C1 segment of cervical spinal cord (tissue), 14 donors: Measurements from ENCODE around the gene PHF20.
A peak's percentile ranks its signal among the peaks of the same experiment; 100 is the strongest.
"Not testable (repeated sequence)": the region's sequence is repeated elsewhere in the genome, so short reads cannot be mapped to it uniquely, and the experiment has no call there.

Source experiments
- DNase-seq, 14 donors: peaks; one replicate each; lab custom pipeline; 2025; lab: John Stamatoyannopoulos, UW

The PHF20 gene

DNA sequence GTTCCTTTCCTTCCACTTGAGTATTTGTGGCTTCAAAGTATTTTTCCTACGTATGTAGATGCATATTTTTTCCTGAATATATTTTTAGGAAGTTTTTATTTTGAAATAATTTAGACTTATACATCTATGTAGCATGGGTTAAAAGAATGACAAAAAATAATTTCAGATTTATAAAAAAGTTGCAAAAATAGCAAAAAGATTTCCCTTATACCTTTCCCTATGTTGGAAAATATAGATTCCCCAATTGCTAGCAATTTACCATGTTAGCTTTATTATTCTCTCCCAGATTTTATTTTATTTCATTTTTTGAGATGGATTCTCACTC is 112.7 kb downstream of the PHF20 start:
- DNase-seq: no peak

DNA sequence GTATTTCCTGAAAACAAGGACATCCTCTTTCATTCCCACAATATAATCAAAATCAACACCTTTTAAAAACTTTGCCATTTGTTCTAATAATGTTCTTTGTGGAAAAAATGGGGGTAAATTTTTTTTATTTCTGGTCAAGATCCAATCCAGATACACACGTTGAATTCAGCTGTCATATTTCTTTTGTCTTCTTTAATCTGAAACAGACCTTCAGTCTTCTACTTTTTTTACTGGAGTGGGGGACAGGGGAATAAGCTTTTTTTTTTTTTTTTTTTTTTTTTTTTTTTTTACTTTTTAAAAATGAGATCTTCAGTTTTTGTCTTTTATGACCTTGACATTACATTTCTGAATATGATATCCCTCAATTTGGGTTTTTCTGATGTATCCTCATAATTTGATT is 113.4 kb downstream of the PHF20 start:
- DNase-seq: no peak

DNA sequence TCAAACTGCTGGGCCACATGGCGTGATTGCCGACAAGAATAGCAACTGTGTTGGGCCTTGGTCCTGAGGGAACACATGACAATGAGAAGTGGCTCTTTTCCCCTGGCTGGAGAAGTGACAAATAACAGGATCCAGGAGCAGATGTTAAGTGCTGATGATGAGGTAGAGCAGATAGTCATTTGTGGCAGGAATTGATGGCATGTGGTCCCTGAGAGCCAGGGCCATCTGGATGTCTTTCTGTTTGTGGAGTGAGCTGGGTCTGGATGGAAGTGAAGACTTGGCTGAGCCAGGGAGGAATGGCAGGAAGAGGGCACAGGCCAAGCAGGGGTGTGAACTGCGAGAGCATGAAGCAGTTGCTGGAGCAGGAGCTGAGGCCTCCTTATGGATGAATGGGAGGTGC is 114.7 kb downstream of the PHF20 start:
- peak in 1 of 14 donors; percentile 49 for DNase-seq

DNA sequence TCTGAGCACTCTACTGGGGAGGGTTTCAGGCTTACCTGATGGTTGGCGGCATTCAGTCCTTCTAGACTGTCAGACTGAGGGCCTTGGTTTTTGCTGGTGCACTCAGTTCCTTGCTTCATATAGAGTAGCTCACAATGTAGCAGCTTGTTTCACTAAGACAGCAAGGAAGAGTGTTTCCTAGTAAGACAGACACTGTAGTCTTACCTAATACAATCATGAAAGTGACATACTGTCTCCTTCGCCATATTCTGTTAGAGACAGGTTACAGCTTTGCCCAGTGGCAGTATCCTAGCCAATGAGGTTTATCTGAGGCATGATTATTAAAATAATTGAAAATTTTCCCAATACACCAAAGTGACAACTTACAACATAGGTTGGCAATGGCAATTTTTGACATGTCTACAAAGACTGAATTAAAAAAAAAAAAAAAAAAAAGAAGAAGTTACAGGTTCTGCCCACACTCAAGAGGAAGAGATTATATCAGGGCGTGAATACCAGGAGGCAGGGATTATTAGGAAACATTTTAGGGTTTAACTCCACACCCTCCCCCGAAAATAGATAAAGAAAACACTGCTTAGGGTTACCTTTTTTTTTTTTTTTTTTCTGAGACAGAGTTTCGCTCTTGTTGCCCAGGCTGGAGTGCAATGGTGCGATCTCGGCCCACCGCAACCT is 115.7 kb downstream of the PHF20 start:
- DNase-seq: no peak

DNA sequence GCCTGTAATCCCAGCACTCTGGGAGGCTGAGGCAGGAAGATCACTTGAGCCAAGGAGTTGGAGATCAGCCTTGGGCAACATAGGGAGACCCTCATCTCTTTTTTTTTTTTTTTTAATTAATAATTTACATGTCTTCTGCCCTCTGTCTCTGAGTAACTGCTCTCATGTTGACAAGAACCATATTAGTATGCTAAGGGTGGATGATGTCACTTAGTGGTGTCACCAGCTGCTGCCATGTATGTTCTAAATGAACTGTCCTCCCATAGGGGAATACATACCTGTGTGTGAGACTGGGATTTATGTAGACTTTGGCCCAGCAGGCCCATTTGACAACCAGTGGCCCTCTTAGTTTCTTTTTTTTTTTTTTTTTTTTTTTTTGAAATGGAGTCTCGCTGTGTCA is 116.8 kb downstream of the PHF20 start:
- no peak for DNase-seq

DNA sequence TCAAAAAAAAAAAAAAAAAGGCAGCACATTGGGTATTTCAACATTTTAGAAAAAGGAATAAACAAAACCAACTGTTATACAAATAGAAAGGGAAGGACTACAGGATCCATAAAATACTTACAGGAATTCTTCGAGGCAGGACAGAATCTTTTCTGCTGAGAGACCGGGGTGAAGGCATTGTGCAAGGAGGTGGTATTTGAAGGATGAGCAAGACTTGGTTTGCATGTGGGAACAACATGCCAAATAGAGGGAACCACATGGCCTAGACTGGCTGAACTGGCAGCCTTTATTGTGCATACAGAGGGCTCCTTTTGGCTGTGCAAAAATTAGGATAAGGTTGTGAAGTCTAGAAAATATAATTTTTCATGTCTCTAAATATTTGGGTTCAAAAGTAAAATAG is 119.6 kb downstream of the PHF20 start:
- no peak for DNase-seq

DNA sequence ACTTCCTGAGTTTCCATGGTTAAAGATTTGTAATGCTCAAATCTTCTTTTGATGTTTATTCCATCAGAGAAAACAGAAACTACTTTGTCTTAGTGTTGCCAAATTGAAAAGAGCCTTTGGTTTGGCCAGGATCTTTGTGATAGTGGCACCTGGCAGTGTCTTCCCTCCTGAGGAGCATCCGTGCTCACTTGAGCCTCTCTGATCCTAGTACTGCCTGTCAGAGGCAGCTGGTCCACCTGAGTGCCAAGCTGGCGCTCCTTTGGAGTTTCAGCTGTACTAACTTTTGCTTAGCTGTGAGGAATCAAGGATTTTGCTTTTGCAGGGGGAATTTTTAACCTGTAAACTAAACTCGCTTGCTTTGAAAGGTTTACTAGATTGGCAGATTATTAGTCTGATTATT is 121.1 kb downstream of the PHF20 start:
- DNase-seq: no peak

DNA sequence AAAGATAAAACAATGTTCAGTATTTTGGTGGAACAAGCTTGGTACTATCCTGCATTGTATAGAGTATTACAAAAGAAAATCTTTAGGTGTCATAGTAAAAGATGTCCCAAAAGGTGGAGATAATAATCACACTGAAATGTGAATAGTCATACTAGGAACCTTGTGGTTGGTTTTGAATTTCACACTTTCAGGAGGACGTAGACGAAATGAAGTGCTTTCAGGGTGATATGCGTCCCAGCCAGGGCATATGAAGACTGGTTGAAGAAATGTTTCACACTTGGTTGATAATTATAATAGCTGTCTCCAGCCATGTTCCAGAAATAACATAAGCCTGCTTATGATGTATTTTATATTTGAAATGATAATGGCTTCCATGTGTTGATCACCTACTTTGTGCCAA is 122.1 kb downstream of the PHF20 start:
- DNase-seq: no peak

DNA sequence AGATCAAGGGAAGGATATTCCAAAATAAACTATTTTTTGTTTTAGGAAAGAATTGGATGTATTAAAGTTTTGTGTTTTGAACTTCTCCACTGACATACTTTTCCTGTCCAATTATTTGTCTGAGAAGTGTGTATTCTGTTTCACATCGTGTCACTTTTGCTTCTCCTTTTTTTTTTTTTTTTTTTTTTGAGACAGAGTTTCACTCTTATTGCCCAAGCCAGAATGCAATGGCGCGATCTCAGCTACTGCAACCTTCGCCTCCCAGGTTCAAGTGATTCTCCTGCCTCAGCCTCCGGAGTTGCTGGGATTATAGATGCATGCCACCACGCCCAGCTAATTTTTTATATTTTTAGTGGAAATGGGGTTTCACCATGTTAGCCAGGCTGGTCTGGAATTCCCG is 123.7 kb downstream of the PHF20 start:
- DNase-seq: not testable (repeated sequence)

DNA sequence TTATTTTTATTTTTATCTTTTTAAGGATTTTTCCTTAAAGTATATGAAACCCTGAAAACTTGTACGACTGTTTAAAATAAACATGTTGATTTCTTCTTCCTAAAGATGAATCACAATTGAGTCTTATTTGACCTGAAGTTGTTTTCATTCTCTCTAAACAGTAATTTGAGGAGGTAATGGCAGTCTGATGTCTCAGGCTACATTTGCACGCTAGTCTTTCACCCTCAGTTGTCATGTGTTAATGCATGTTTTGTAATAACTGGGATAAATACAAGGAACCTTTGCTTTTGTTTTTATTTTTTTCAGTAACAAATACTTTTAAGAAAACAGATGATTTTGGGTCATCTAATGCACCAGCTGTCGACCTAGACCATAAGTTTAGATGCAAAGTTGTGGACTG is 127.2 kb downstream of the PHF20 start:
- DNase-seq: no peak

DNA sequence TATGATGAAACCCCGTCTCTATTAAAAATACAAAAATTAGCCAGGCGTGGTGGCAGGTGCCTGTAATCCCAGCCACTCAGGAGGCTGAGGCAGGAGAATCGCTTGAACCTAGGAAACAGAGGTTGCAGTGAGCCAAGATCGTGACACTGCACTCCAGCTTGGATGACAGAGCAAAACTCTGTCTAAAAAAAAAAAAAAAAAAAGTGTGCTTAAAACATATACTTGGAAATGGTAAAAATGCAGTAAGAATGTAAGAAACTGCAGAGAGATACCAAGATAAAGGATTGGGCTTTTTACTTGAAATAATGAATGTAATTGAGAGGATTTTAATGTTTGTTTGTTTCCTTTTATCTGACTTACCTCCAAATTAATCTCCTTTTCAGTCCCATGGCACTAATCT is 129.4 kb downstream of the PHF20 start:
- not testable (repeated sequence) for DNase-seq

DNA sequence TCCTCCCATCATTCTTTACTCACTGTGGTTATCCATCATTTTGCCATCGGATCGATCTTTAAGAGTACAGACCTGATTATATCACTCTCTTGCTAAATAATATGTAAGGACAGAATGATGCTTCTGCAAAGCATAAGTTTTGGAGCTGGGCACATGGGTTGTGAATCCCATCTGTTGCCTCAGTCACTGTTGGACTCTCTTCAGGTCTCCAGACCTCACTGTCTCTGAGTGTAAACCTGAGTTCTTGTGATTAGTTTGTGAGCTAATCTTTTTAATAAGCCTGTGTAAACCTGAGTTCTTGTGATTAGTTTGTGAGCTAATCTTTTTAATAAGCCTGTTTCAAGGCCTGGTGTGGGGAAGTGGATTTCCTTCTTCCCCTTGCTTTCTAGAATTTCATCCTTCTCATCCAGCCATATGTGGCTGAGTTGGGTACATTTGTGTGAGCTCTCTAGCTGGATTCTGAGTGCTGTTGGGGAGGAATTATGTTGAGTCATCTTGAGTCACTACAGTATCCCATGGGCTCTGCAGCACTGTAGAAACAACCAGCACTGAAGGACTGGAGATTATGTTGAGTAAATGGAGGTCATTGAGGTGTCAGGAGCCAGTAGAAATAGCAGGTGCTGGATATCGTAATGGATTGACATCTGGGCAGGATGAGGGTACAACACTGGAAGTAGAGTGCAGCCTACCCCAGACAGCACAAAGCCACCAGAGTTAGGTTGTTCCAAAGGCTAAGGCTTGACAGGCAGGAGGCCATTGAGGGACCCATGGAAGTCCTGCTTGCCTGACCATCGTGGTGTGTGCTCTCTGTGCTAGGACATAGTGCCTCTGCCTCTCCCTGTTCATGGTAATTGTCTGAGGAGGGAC is 130.1 kb downstream of the PHF20 start:
- DNase-seq: no peak

DNA sequence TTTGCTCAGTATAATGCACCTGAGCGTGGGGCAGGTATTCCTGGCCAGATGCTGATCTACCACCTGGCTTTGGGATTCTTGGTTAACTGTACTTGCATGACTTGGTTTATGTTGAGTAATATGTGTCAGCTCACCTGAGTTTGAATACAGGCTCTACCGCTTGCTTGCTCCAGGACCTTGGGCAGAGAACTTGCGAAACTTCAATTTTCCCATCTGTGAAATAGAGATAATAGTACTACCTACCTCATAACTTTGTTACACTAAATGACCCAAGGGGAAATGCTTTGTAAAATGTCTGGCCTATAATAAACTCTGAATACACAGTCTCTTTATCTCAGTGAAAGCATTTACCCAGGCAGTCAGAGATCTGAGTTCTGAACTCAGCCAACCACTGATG is 130.7 kb downstream of the PHF20 start:
- DNase-seq: no peak

DNA sequence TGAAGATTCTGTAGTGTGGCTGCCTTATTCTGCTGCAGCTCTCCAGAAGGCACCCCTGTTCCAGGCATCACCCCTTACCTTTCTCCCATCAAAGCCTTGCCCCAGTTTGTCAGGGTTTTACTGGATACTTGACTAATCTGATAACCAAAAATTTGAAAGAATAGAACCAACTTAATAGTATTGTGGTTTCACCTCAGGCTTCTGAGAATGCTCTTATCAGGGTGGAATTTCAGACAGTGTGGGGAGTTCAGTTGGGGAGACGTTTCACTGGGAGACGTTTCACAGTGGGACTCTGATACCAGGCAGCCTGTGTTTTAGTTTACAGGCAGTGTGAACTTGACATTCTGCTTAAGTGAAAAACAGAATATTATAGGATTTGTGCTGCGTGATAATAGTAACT is 132.0 kb downstream of the PHF20 start:
- DNase-seq: no peak

DNA sequence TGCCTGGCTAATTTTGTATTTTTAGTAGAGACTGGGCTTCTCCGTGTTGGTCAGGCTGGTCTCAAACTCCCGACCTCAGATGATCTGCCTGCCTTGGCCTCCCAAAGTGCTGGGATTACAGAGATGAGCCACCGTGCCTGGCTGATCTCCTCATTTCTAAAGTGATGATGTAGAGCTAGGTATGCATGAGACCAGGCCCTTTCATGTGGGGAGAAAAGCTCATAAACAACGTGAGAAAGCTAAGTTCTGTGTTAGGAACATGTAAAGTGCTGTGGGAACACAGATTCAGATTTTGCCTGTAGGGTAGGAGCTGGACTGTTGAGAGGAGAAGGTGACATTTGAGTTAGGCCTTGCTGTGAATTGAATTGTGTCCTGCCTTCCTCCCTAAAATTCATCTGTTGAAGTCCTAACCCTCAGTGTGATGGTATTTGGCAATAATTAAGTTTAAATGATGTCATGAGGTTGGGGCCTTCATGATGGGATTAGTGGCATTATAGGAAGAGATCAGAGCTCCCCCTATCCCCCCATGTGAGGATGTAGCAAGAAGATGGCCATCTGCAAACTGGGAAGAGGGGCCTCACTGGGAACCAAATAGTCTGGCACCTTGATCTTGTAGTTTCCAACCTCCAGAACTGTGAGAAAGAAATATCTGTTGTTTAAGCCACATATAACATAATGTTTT is 133.3 kb downstream of the PHF20 start:
- no peak for DNase-seq

DNA sequence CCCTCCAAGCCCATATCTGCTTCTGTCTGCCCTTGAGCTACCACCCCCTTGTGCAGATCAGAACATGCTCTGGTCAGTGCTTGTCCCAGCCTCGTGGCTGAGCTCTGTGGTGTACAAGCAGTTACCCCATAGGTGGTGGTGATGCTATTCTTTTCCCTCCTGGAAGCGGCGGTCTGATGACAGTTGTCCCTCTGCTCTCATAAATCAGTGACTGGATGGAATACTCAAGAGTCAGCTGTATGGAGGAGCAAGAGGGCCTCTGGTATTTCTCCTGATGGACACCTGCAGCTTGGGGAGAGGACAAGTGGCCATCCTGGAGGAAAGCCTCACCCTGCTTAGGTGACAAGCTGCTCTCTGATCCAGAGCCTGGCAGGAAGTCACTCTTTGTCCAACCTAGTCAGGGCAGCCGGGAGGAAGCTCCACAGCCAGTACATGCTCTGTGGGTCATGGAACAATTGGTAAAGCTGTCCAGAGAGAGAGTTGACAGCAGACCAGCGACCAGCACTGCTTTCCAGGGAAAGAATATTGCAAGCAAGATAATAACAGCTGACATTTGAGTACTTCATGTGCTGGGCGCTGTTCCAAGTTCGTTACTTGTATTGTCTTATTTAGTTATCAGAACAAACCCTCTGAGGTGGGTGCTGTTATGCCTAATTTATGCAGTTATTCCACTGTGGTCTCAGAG is 135.3 kb downstream of the PHF20 start:
- peak in 1 of 14 donors; percentile 7 for DNase-seq

DNA sequence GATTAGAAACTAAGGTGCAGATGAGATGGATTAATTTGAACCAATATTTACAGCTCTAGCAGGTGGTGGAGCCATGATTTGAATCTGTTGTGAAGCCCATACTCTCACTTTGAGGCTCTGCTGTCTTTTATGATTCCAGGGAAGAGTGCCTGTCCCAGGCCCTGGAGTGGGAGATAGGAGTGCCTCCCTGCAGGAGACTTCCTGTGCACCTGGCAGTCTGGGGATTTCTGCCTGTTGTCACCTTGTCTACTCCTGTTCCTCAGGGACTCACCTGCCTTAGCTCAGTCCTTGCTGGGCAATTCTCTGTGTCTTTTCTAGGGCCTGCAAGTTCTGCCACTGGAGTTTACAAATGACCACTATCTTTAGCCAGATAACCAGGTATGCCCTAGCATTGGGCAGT is 136.2 kb downstream of the PHF20 start:
- DNase-seq: no peak

DNA sequence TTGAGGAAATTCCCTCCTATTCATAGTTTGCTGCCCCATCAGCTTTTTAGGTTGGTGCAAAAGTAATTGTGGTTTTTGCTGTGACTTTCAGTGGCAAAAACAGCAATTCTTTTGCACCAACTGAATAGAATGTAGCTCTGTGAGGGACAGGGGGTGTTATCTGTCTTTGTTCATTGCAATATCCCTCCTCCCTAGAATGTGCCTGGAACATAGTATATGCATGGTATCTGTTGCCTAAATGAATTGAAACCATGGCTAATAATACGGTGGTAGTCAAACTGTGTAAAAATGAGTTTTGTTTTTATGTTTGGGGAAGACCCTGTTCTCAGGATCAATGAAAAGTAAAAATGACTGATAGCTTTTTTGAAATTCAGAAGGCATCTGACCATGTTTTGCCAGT is 137.4 kb downstream of the PHF20 start:
- no peak for DNase-seq

DNA sequence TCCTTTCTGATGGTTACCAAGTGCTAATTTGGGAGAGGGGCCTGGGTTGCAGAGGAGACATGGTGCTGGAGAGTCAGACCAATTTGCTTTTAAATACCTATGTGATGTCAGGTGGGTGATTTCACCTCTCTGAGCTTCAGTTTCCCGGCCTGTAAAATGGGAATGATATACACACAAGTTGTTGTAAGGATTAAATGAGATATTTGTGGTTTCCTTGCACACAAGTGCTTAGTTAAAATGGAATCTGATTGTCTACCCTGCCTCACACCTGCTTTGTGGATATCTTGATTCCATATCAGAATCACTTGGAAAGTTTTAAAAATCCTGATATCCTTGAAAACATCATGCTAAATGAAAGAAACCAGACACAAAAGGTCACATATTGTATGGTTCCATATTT is 138.0 kb downstream of the PHF20 start:
- no peak for DNase-seq

DNA sequence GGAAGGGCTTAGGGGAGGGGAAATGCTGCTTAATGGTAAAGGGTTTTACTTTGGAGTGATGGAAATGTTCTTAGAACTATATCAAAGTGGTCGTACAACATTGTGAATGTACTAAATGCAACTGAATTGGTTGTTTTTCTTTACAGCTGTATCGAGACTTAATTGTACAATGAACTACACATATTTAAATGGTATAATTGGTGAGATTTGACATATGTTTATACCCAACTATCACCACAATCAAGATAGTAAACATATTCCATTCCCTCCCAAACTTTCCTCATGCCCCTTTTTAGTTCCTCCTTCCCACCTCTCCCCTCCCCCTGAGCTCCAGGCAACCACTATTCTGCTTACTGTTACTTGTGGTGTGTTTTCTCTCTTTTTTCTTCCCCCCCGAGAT is 138.4 kb downstream of the PHF20 start:
- DNase-seq: no peak

DNA sequence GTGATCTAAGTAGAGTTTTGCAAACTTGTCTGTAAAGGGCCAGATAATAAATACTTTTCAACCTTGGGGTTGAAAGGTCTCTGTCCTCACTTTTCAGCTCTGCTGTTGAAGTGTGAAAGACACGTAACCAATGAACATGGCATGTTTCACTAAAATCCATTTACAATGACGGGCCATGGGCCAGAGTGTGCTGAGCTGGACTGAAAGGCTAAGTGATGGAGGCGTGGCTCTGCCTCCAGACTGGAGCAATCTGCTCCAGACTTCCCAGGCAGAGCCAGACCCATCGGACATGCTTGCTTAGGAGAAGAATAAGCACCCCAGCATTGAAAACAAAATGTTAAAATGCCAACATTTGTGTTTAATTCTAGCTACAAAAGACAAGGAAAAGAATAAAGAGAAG is 141.1 kb downstream of the PHF20 start:
- no peak for DNase-seq

DNA sequence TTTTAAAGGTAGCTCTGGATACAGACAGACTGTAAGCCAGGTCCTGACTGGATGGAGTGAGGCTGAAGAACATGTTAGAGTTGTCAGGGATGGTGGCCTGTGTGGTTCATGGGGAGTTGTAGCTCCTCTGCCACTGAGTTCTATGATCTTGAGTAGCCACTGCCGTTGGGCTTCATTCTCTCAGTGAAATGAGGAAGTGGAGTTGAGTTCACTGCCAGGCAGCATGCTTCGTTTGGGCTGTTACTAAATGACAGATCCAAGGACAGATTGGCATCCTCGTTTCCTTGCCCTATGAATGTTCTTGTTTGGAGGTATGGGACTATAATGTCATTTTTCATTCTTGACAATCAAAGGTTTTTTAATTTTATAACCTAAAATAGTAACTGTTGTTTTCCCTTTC is 145.3 kb downstream of the PHF20 start:
- DNase-seq: no peak
